Natural killer cell (primary cell): ENCODE results near the gene SLC29A1. TPM values are rescaled to one million over a fixed set of nuclear protein-coding genes. Genes with fewer than 3 reads are reported as not detected.

Experiments used
- ATAC-seq, 3 donors: fragments of 150-1000 bp in 2 of 3; fragments of 200-7000 bp in 1 of 3; cut with Tn5 transposase; 1 replicate in 1 of 3; 2 replicates in 2 of 3; pipeline ENCODE4 v1.10.0; 2021; ENCODE audit warnings: mild to moderate bottlenecking in 2 of 3, moderate library complexity in 2 of 3
- DNase-seq, 2 donors: peaks; one replicate each; pipeline versions ENCODE4 v3.0.0 to v3.0.0-alpha.2; 2013 to 2021; ENCODE audit warnings: mixed read lengths in 1 of 2
- H3K27ac ChIP-seq: one replicate; pipeline ENCODE4 v1.5.1; 2013; ENCODE audit warnings: mild to moderate bottlenecking, low read length
- H3K27me3 ChIP-seq: one replicate; pipeline ENCODE4 v1.6.1; 2013; ENCODE audit warnings: low read length; ENCODE audit not compliant: control insufficient read depth, insufficient read depth
- H3K36me3 ChIP-seq: one replicate; pipeline ENCODE4 v1.6.1; 2013; ENCODE audit warnings: low read length; ENCODE audit not compliant: control insufficient read depth, insufficient read depth
- H3K4me1 ChIP-seq: one replicate; pipeline ENCODE4 v1.6.1; 2013; ENCODE audit warnings: low read length; ENCODE audit not compliant: control insufficient read depth, insufficient read depth
- H3K4me3 ChIP-seq: one replicate; pipeline ENCODE4 v1.5.1; 2013; ENCODE audit warnings: low read length
- H3K9me3 ChIP-seq: one replicate; pipeline ENCODE4 v1.6.1; 2013; ENCODE audit warnings: low read length; ENCODE audit not compliant: control insufficient read depth, insufficient read depth
- H3K27ac Mint-ChIP-seq, 2 donors: one replicate each; pipeline ENCODE4 v1.8.0; 2022; ENCODE audit warnings: mild to moderate bottlenecking in 2 of 2, mixed read lengths in 2 of 2, moderate library complexity in 1 of 2
- H3K27me3 Mint-ChIP-seq, 2 donors: one replicate each; pipeline ENCODE4 v1.8.0; 2022; ENCODE audit warnings: low read depth in 2 of 2, mixed read lengths in 2 of 2
- H3K36me3 Mint-ChIP-seq: one replicate; pipeline ENCODE4 v1.8.0; 2022; ENCODE audit warnings: mixed read lengths
- H3K4me1 Mint-ChIP-seq, 2 donors: one replicate each; pipeline ENCODE4 v1.8.0; 2022; ENCODE audit warnings: mixed read lengths in 2 of 2
- H3K4me3 Mint-ChIP-seq: one replicate; pipeline ENCODE4 v1.8.0; 2022; ENCODE audit warnings: mild to moderate bottlenecking, moderate library complexity, mixed read lengths
- H3K9me3 Mint-ChIP-seq, 2 donors: one replicate each; pipeline ENCODE4 v1.8.0; 2022; ENCODE audit warnings: mixed read lengths in 2 of 2
- WGBS: methylation state at CpG from one replicate; pipeline ENCODE4 v1.1.7; 2013; ENCODE audit warnings: missing lambda C conversion rate; ENCODE audit not compliant: insufficient coverage; 5-methylcytosine and 5-hydroxymethylcytosine counted together
- intact Hi-C: fragments of 100-400 bp; cut with micrococcal nuclease; formaldehyde crosslinking; loops from one replicate; pipeline ENCODE4 v1.14.2; 2022
- total RNA-seq, 4 donors: library from RNA; stranded (reverse); fragments of 120-200 nt in 1 of 4; gene quantifications; one replicate each; pipeline versions ENCODE4 v1.2.3 to v1.2.4, GENCODE V29; 2013 to 2022
- TF ChIP-seq, protein P1 (sequence below): fragments of 200-600 bp; IDR thresholded peaks from one replicate; pipeline ENCODE4 v1.8.0; 2022; ENCODE audit warnings: antibody characterized with exemption

The SLC29A1 gene
- total RNA-seq, 3 donors from 2014 or later (not counting 1 experiment from before 2014, with no cell fraction given), result 2.2 to 5.5 (median 5.2) TPM

DNA sequence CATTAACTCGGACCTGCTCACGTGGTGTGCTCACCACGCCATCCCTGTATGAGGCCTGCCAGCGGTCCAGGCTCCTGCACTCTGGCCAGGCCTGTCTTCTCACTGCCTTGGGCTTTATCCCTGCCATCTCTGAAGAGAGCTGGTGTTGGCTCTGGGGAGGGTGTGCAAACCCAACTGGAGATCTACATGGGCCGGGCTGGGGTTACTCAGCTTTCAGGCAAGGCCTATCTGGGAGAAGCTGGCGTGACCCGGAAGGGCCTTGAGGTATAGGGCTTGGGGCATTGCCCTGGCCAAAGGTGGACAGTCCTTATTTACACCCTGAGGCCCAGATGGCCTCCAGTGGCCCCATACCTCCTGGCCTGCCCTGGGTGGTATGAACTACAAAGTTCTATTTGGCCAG lies 5.0 kb downstream of the SLC29A1 start:
- ATAC-seq (no peak), DNase-seq (no peak)
- intact Hi-C loops, result no loop called here
- no peaks in the 10 kb centered on the region for H3K9me3 Mint-ChIP-seq
- H3K9me3 ChIP-seq, result no peaks in the 10 kb centered on the region
- no peaks in the 10 kb centered on the region for H3K36me3 Mint-ChIP-seq
- no peak overlapping the region for H3K4me3 Mint-ChIP-seq
- H3K27me3 Mint-ChIP-seq, result no peaks in the 10 kb centered on the region
- H3K27me3 ChIP-seq, result no peaks in the 10 kb centered on the region
- peaks cover 9 to 11% of the 10 kb centered on the region in 2 donors for H3K4me1 Mint-ChIP-seq
- no peak overlapping the region for H3K27ac Mint-ChIP-seq
- 98% methylated on average over 7 of the region's 7 CpGs for WGBS
- TF ChIP-seq, protein P1, sequence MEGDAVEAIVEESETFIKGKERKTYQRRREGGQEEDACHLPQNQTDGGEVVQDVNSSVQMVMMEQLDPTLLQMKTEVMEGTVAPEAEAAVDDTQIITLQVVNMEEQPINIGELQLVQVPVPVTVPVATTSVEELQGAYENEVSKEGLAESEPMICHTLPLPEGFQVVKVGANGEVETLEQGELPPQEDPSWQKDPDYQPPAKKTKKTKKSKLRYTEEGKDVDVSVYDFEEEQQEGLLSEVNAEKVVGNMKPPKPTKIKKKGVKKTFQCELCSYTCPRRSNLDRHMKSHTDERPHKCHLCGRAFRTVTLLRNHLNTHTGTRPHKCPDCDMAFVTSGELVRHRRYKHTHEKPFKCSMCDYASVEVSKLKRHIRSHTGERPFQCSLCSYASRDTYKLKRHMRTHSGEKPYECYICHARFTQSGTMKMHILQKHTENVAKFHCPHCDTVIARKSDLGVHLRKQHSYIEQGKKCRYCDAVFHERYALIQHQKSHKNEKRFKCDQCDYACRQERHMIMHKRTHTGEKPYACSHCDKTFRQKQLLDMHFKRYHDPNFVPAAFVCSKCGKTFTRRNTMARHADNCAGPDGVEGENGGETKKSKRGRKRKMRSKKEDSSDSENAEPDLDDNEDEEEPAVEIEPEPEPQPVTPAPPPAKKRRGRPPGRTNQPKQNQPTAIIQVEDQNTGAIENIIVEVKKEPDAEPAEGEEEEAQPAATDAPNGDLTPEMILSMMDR, result no peak
- no peak overlapping the region for H3K4me3 ChIP-seq
- peaks cover 12% of the 10 kb centered on the region for H3K4me1 ChIP-seq
- H3K36me3 ChIP-seq, result no peaks in the 10 kb centered on the region
- H3K27ac ChIP-seq, result no peak overlapping the region

DNA sequence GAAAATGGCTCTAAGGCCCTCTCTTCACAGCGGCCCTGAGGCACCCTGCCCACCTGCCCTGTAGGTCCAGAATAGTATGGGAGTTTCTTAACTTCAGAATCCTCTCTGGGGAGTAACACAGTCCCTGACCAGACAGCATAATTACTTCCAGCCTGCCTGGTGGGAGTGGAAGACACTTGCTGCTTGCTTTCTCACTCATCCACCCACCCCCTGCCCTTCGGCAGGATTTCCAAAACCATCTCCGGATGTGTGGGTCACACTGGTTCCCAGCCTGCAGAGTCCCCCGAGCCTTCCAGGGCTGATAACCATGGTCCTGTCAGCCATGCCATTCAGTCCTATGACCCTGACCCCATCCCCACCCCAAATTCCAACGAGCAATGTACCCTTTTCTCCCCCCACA lies 5.4 kb downstream of the SLC29A1 start:
- ATAC-seq (no peak), DNase-seq (no peak)
- Histone ChIP-seq H3K27ac (no peak overlapping the region), H3K27me3 (no peaks in the 10 kb centered on the region), H3K4me3 (no peak overlapping the region), H3K9me3 (no peaks in the 10 kb centered on the region), H3K4me1 (peaks cover 12% of the 10 kb centered on the region), H3K36me3 (no peaks in the 10 kb centered on the region)
- Mint-ChIP-seq H3K4me1 (peaks cover 9% of the 10 kb centered on the region in 2 donors), H3K36me3 (no peaks in the 10 kb centered on the region), H3K27me3 (no peaks in the 10 kb centered on the region), H3K9me3 (no peaks in the 10 kb centered on the region), H3K27ac (no peak overlapping the region), H3K4me3 (no peak overlapping the region)
- WGBS, result 97% methylated on average over 5 of the region's 5 CpGs
- TF ChIP-seq, protein P1, result no peak
- intact Hi-C loops, result no loop called here

DNA sequence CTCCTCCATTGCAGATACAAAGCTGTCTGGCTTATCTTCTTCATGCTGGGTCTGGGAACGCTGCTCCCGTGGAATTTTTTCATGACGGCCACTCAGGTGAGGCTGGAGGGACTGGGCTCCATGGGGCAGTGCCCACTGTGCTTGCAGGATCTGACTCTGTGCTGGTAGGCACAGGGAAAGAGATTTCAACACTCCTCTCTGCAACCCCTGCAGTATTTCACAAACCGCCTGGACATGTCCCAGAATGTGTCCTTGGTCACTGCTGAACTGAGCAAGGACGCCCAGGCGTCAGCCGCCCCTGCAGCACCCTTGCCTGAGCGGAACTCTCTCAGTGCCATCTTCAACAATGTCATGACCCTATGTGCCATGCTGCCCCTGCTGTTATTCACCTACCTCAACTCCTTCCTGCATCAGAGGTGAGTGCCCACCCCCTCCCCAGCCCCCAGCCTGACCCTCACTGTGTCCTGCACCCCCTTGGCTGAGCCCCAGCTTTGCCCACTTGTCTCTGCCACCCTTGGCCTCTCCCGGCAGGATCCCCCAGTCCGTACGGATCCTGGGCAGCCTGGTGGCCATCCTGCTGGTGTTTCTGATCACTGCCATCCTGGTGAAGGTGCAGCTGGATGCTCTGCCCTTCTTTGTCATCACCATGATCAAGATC lies 6.1 kb downstream of the SLC29A1 start:
- no peaks in the 10 kb centered on the region for H3K9me3 Mint-ChIP-seq
- intact Hi-C loops, result no loop called here
- Histone ChIP-seq H3K27me3 (no peaks in the 10 kb centered on the region), H3K27ac (no peak overlapping the region), H3K4me3 (no peak overlapping the region), H3K36me3 (no peaks in the 10 kb centered on the region), H3K9me3 (no peaks in the 10 kb centered on the region), H3K4me1 (peaks cover 7% of the 10 kb centered on the region)
- H3K27me3 Mint-ChIP-seq, result no peaks in the 10 kb centered on the region
- DNase-seq (no peak), ATAC-seq (no peak)
- peaks cover 3% of the 10 kb centered on the region in 2 donors for H3K4me1 Mint-ChIP-seq
- no peaks in the 10 kb centered on the region for H3K36me3 Mint-ChIP-seq
- no peak overlapping the region for H3K4me3 Mint-ChIP-seq
- WGBS, result 97% methylated on average over 11 of the region's 11 CpGs
- TF ChIP-seq, protein P1, result no peak
- no peak overlapping the region for H3K27ac Mint-ChIP-seq
